HG02870 (cell line): ENCODE measurements around the gene PPP1R1B.

Experiments
- ATAC-seq: cut with Tn5 transposase; IDR thresholded peaks from one replicate; pipeline ENCODE4 v1.9.1; 2021; ENCODE audit warnings: mild to moderate bottlenecking, moderate library complexity; ENCODE audit not compliant: unreplicated experiment

PPP1R1B gene

DNA sequence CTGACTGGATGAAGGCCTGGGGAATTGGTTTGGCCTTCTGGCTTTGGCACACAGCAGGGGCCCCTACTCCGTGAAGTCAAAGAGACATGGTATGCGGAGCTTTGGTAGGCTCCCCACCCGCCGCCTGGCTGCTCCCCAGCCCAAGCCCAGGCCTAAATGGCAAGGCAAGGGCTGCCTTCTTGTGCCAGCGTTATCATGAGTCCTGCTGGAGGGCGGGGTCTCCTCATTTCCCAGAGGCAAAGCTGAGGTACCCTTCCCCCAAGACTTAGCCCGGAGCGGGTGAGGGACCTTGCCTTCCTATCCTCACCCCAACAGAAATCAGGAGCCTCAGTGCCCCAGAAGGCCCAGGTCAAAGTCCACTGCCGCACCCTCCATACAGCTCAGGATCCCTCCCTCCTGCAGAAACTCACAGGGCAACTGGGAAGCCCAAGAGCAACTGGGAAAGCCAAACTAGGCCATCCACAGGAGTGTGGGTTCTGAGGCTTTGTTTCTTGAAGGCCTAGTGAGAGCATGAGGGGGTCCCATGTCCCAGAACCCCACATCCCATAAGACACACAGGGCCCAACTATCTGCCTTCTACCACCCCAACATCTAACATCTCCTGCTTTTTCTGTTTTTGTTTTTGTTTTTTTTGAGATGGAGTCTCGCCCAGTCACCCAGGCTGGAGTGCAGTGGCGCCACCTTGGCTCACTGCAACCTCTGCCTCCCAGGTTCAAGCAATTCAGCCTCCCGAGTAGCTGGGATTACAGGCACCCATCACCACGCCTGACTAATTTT is 51.8 kb downstream of the PPP1R1B start:
- no peak for ATAC-seq

DNA sequence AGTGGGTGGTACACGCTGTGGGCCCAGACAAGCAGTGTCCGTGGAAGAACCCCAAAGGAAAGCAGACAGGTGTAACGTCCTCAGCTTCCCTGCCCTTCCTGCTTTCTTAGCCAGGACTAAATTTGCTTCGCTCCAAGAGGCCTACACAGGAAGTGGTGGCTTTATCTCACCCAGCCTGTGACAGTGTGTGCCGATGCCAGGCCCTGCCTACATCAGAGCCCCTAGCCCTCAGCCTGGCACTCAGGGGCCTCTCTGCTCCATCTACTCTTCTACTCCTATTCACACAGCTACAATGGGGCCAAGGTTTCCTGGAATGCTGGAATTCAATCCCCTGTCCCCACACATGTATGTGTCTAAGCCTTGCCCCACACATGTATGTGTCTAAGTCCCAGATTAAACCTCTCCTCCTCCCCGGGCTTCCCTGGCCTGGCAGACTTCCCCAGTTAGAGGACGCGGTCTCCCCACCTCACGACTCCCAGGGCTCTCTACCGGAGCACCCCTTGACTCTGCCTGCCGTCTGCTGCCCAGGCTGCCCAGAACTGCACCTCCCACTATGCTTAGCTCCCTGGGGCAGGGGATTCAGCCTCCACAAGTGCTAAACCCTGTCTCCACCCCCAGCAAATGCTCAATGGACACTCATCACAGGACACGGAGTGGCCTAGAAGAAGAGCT is 52.9 kb downstream of the PPP1R1B start:
- ATAC-seq = no peak

DNA sequence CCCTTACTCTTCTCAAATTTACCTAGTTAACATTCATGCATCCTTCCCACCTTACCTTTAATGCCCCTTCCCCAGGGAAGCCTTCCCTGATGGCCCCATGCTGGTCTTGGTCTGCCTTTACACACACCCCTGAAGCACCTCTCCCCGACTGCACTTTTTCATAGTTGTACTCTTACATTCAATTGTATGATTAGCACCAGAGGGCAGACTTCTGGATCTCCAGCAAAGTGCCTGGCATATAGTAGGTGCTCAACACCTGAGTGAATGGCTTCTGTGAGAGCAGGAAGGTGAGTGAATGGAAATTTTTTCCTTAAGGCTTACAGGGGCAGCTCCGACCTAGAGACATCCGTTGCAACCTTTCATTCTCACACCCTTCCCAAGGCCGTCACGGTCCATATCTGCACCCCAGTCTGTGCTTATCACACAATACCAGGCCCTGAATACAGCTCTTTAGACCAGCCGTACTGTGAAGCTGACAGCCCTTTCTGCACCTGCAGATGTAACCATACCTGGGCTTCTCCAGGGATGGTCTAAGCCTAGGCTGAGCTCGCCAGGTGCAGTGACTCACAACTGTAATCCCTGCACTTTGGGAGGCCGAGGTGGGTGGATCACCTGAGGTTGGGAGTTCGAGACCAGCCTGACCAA is 56.7 kb downstream of the PPP1R1B start:
- no peak for ATAC-seq

DNA sequence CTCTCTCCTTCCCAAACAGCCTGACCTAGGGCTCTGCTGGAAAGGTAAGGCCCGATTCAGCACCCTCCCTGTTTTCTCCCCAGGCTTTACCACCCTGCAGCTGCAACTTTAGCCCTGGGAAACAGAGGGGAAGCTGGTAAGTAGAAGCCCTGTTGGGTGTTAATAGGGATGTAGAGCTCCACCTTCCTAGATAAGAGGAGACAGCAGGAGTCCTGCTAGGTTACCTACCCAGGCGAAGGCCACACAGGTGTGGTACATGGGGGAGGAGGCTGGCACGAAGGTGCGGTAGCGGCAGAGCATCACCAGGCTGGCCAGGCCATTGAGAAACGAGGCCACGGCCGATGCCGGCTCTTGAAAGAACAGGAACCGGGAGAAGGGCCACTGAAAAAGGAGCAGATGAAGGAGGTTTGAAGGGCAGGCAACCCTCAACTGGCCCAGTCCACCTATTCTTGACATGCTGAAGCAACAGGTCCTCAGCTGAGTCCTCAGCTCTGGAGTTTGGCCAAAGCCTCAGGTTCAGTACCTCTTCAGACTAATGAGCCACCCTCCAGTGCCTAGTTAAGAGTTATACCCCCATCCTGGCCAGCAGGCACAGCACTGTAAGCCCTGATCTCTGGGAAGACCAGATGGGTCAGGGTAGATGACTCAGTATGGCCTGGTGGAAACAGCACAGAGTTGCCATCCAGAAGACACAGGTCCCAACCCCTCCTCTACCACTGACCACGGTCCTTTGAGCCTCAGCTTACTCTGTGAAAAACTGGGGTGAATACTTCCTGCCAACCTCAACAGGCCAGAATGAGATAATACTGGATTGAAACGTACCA is 57.8 kb downstream of the PPP1R1B start:
- no peak for ATAC-seq
